Measurements from ENCODE around the gene PHRF1. TPM values are rescaled to one million over a fixed set of nuclear protein-coding genes. Genes with fewer than 3 reads are reported as not detected.
A peak's percentile ranks its signal among the peaks of the same experiment; 100 is the strongest.

The PHRF1 gene
- total RNA-seq, 1 experiment from 2014 or later: 45.5 TPM

DNA sequence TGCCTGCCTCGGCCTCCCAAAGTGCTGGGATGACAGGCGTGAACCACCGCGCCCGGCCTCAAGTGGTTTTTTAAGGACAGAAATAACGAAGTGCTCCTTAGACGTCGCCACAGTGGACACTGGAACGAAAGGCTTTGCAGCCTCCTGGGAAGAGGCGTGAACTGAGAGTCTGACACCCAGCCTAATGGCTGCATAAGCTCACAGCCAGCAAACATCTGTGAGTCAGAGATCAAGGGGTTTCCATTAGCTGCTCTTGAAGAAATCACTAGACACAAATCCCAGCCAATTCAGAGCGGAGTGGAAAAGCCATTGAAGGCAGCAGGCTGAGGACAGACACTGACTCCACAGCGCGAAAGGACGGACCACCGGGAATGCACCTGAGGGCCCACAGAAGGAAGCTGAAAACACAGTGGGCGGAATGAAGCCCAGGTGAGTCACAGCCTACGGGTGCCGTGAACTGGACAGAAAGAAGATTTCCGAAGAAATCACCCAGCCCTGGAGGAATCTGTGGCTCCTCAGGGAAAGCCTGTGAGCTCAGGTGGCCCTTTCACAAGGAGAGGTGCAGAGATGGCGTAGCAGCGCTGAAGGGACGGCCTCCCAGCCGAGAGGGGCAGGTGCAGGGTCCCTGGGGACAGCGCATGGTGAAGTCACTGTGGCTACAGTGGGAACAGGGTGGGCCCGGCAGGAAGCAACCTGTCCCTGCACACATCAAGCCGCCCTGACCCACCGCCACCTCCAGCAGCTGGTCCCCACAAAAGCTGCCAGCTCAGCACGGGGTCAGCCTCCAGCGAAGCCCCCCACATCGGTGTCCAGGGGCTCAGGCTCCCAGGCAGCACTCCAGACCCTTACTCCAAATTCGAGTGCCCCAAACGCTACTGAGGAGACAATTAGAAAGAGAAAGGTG lies 27.3 kb upstream of the PHRF1 start:
- Histone ChIP-seq H3K9me2 (ENCODE audit: insufficient read depth) (no peaks in the 10 kb centered on the region), H3K4me2 (ENCODE audit: low read length) (peak overlapping the region; percentile 34; the same call in 1 of the 2 replicates), H2AFZ (ENCODE audit: low read depth, low read length, poor library complexity, severe bottlenecking) (no peak overlapping the region), H3K27ac (ENCODE audit: low read depth, low read length) (no peak overlapping the region), H3K4me1 (ENCODE audit: control insufficient read depth in 1 of 2, insufficient read depth in 2 of 2, low read length in 2 of 2) (peaks cover 0 to 13% of the 10 kb centered on the region in 2 experiments; a peak in 2 of 4 replicates), H3K27me3 (ENCODE audit: insufficient read depth, low read length) (no peaks in the 10 kb centered on the region), H4K20me1 (ENCODE audit: insufficient read depth) (no peaks in the 10 kb centered on the region), H3K9me3 (ENCODE audit: control insufficient read depth in 1 of 2, insufficient read depth in 1 of 2, low read depth in 1 of 2, low read length in 2 of 2) (no peaks in the 10 kb centered on the region), H3K36me3 (ENCODE audit: control insufficient read depth in 1 of 2, insufficient read depth in 2 of 2, low read length in 2 of 2) (no peaks in the 10 kb centered on the region), H3K79me2 (ENCODE audit: insufficient read depth, low read length) (no peaks in the 10 kb centered on the region), H3K9ac (ENCODE audit: low read length) (no peak overlapping the region), H3K4me3 (replicated peaks in 1 of 2; ENCODE audit: low read depth in 1 of 2, low read length in 2 of 2) (no peak overlapping the region)
- no TSS peak for BruUV-seq (replicated peaks)
- intact Hi-C loops (cut with micrococcal nuclease): no loop called here
- RAD21 ChIA-PET (ENCODE audit: low non-redundant PET in 1 of 2, low total read pairs in 2 of 2, uncharacterized antibody in 2 of 2, unreplicated experiment in 2 of 2): no interaction called here
- ATAC-seq: peak; percentile 12; the same call in 1 of the 2 replicates
- TF ChIP-seq, protein P1, sequence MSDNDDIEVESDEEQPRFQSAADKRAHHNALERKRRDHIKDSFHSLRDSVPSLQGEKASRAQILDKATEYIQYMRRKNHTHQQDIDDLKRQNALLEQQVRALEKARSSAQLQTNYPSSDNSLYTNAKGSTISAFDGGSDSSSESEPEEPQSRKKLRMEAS (IDR thresholded peaks at IDR 0.05): no peak
- no peak for TF ChIP-seq EZH2phosphoT487 (IDR thresholded peaks at IDR 0.05; ENCODE audit: borderline replicate concordance)
- POLR2A ChIA-PET: no interaction called here
- CTCF ChIA-PET: no interaction called here
- DNase-seq (ENCODE audit: low read depth, low spot score): no peak

DNA sequence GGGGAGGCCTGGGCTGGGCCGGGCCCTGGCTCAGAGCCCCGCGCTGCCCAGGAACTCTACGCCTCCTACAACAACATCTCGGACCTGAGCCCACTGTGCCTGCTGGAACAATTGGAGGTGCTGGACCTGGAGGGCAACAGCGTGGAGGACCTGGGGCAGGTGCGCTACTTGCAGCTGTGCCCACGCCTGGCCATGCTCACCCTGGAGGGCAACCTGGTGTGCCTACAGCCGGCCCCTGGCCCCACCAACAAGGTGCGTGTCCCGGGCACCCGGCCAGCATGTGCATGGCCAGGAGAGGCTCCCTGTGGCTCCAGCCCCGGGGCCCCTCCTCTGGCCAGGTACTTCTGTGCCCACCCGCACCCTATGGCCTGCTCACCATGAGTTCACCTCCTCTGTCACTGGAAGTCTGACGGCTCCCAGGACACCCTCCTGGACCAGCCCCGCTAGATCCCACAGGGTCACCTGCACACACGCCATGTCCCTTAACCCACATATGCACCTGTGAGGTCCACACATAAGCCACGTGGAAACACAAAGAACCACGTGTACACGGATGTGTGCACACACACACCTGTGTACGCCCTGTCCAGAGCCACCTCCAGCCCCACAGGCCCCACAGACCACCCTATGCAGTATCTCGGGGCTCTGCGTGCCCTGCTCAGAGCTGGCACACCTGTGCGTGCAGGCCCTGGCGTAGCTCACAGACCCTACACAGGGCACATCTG lies 26.1 kb upstream of the PHRF1 start:
- H3K4me1 ChIP-seq (ENCODE audit: control insufficient read depth in 1 of 2, insufficient read depth in 2 of 2, low read length in 2 of 2): peaks cover 5 to 22% of the 10 kb centered on the region in 2 experiments; a peak in 3 of 4 replicates
- POLR2A ChIA-PET: no interaction called here
- no peaks in the 10 kb centered on the region for H4K20me1 ChIP-seq (ENCODE audit: insufficient read depth)

More for the DNA sequence above, 26.1 kb upstream of the PHRF1 start:
- H3K9me2 ChIP-seq (ENCODE audit: insufficient read depth): no peaks in the 10 kb centered on the region
- BruUV-seq (replicated peaks): no TSS peak
- no peak overlapping the region for H2AFZ ChIP-seq (ENCODE audit: low read depth, low read length, poor library complexity, severe bottlenecking)
- ChIA-PET CTCF (no interaction called here), RAD21 (ENCODE audit: low non-redundant PET in 1 of 2, low total read pairs in 2 of 2, uncharacterized antibody in 2 of 2, unreplicated experiment in 2 of 2) (no interaction called here)
- DNase-seq (ENCODE audit: low read depth, low spot score) (no peak), ATAC-seq (no peak)
- no peak overlapping the region for H3K9ac ChIP-seq (ENCODE audit: low read length)
- no peaks in the 10 kb centered on the region for H3K36me3 ChIP-seq (ENCODE audit: control insufficient read depth in 1 of 2, insufficient read depth in 2 of 2, low read length in 2 of 2)
- TF ChIP-seq TCF7L2 (IDR thresholded peaks at IDR 0.05; ENCODE audit: borderline replicate concordance, extremely low read depth, insufficient read depth, insufficient read length): no peak
- no peak overlapping the region for H3K27ac ChIP-seq (ENCODE audit: low read depth, low read length)
- no peaks in the 10 kb centered on the region for H3K79me2 ChIP-seq (ENCODE audit: insufficient read depth, low read length)
- H3K4me3 ChIP-seq (replicated peaks in 1 of 2; ENCODE audit: low read depth in 1 of 2, low read length in 2 of 2): no peak overlapping the region
- H3K9me3 ChIP-seq (ENCODE audit: control insufficient read depth in 1 of 2, insufficient read depth in 1 of 2, low read depth in 1 of 2, low read length in 2 of 2): no peaks in the 10 kb centered on the region
- H3K27me3 ChIP-seq (ENCODE audit: insufficient read depth, low read length): no peaks in the 10 kb centered on the region
- no peak overlapping the region for H3K4me2 ChIP-seq (ENCODE audit: low read length)
- intact Hi-C loops (cut with micrococcal nuclease): no loop called here

Measured in HCT116 (cell line).